A549 (cell line): ENCODE data around the gene TMIGD3. TPM values are rescaled to one million over a fixed set of nuclear protein-coding genes. Genes with fewer than 3 reads are reported as not detected.

Source experiments
- ATAC-seq, 2 experiments: fragments of 200-7000 bp in 1 of 2; fragments of >200 bp in 1 of 2; cut with Nextera tagmentation in 1 of 2; cut with Tn5 transposase in 1 of 2; 3 replicates each; pipeline versions ENCODE4 v1.8.0 to v1.9.1; 2018 to 2020; ENCODE audit warnings: mild to moderate bottlenecking in 1 of 2, moderate library complexity in 1 of 2
- CTCF ChIA-PET: fragments of 300-600 bp; sonication (Branson Sonifier 250); formaldehyde crosslinking; extraction: SDS; loops from one replicate; lab custom pipeline; 2021; ENCODE audit warnings: antibody characterized with exemption, inconsistent platforms; lab: Yijun Ruan, JAX
- POLR2A ChIA-PET: fragments of 350-600 bp; formaldehyde crosslinking; extraction: SDS; loops from one replicate; lab custom pipeline; 2021; ENCODE audit warnings: antibody characterized with exemption, inconsistent platforms; lab: Yijun Ruan, JAX
- DNase-seq, 2 experiments: peaks; one replicate each; pipeline versions ENCODE4 v3.0.0 to v3.0.0-alpha.2; 2011 to 2016; ENCODE audit warnings: low read depth in 1 of 2, low spot score in 1 of 2
- FAIRE-seq: peaks from 2 replicates; lab custom pipeline; 2011; peaks lifted over from hg19 to GRCh38; lab: Jason Lieb, UNC
- H3K27ac ChIP-seq, 2 experiments: fragments of >200 bp; sonication (Bioruptor Twin); formaldehyde crosslinking; 3 replicates each; pipeline ENCODE4 v1.5.1; 2016 to 2017
- H3K4me1 ChIP-seq: fragments of >200 bp; sonication (Bioruptor Twin); formaldehyde crosslinking; 3 replicates; pipeline ENCODE4 v1.6.1; 2016
- H3K4me2 ChIP-seq: fragments of >200 bp; sonication (Bioruptor Twin); formaldehyde crosslinking; 3 replicates; pipeline ENCODE4 v1.6.1; 2016
- H3K4me3 ChIP-seq: fragments of >200 bp; sonication (Bioruptor Twin); formaldehyde crosslinking; 3 replicates; pipeline ENCODE4 v1.5.1; 2016
- H3K9me3 ChIP-seq: fragments of >200 bp; sonication (Bioruptor Twin); formaldehyde crosslinking; 3 replicates; pipeline ENCODE4 v1.6.1; 2016
- BHLHE40 ChIP-seq: IDR thresholded peaks from 2 replicates; pipeline ENCODE4 v1.6.1; 2012; ENCODE audit warnings: low read depth, low read length, inconsistent platforms
- CBX2 ChIP-seq: fragments of 200-600 bp; sonication (generic); IDR thresholded peaks from 2 replicates; pipeline ENCODE4 v1.6.1; 2016; ENCODE audit warnings: low read depth, mild to moderate bottlenecking, borderline replicate concordance
- CEBPB ChIP-seq, 2 experiments: fragments of >200 bp in 1 of 2; sonication (Bioruptor Twin) in 1 of 2; formaldehyde crosslinking in 1 of 2; IDR thresholded peaks; 2 replicates each; pipeline ENCODE4 v1.6.1; 2012 to 2016
- ESRRA ChIP-seq: fragments of 150-350 bp; IDR thresholded peaks from 2 replicates; pipeline ENCODE4 v1.6.1; 2014; ENCODE audit warnings: mild to moderate bottlenecking, low read length, borderline replicate concordance
- HDAC2 ChIP-seq: fragments of 200-600 bp; sonication (generic); IDR thresholded peaks from 2 replicates; pipeline ENCODE4 v1.6.1; 2016
- HOXA7 ChIP-seq: fragments of 250-450 bp; sonication (Bioruptor Pico); IDR thresholded peaks from 2 replicates; pipeline ENCODE4 v1.5.0; 2020; ENCODE audit warnings: mild to moderate bottlenecking, moderate library complexity
- HOXB5 ChIP-seq: fragments of 250-450 bp; sonication (Bioruptor Pico); IDR thresholded peaks from 2 replicates; pipeline ENCODE4 v1.5.0; 2020; ENCODE audit warnings: mild to moderate bottlenecking, moderate library complexity
- JUN ChIP-seq, 2 experiments: fragments of >200 bp; sonication (Bioruptor Twin); formaldehyde crosslinking; IDR thresholded peaks; 2 replicates in 1 of 2; 3 replicates in 1 of 2; pipeline ENCODE4 v1.6.1; 2016 to 2017
- KDM1A ChIP-seq: fragments of 200-600 bp; sonication (generic); IDR thresholded peaks from 2 replicates; pipeline ENCODE4 v1.6.1; 2016; ENCODE audit warnings: low read depth, mild to moderate bottlenecking
- NR3C1 ChIP-seq: fragments of >200 bp; sonication (Bioruptor Twin); formaldehyde crosslinking; IDR thresholded peaks from 3 replicates; pipeline ENCODE4 v1.6.1; 2017
- PHF8 ChIP-seq: fragments of 200-600 bp; sonication (generic); IDR thresholded peaks from 2 replicates; pipeline ENCODE4 v1.6.1; 2016; ENCODE audit warnings: low read depth, mild to moderate bottlenecking, antibody characterized with exemption, moderate library complexity, borderline replicate concordance
- POLR2A ChIP-seq: IDR thresholded peaks from 2 replicates; pipeline ENCODE4 v1.6.1; 2012; ENCODE audit warnings: mild to moderate bottlenecking, low read length
- RAD21 ChIP-seq, 2 experiments: fragments of >200 bp in 1 of 2; sonication (Bioruptor Twin) in 1 of 2; formaldehyde crosslinking in 1 of 2; IDR thresholded peaks in 1 of 2; conservative IDR thresholded peaks in 1 of 2; 2 replicates in 1 of 2; 3 replicates in 1 of 2; pipeline ENCODE4 v1.6.1; 2012 to 2018; ENCODE audit warnings: inconsistent platforms in 1 of 2
- RARB ChIP-seq: fragments of 250-450 bp; sonication (Bioruptor Pico); IDR thresholded peaks from 2 replicates; pipeline ENCODE4 v1.8.0; 2021; ENCODE audit warnings: mild to moderate bottlenecking, moderate library complexity
- TP53 ChIP-seq: fragments of 250-450 bp; sonication (Bioruptor Pico); IDR thresholded peaks from 2 replicates; pipeline ENCODE4 v1.5.0; 2021; ENCODE audit warnings: mild to moderate bottlenecking, moderate library complexity
- ZC3H11A ChIP-seq: fragments of 450-650 bp; IDR thresholded peaks from 2 replicates; pipeline ENCODE4 v1.6.1; 2014; ENCODE audit warnings: antibody characterized with exemption, mild to moderate bottlenecking
- WGBS: methylation state at CpG from one replicate; pipeline ENCODE4 v1.1.6; 2017; ENCODE audit errors: missing lambda C conversion rate; 5-methylcytosine and 5-hydroxymethylcytosine counted together
- polyA plus RNA-seq, 4 experiments: library from polyadenylated mRNA; depleted of rRNA in 3 of 4; stranded (reverse); fragments of >200 nt; fragmentation: RNase III in 1 of 4; extraction: RNeasy Plus Mini Kit Qiagen cat#74134 plus additional on column Dnase treatment in 1 of 4; gene quantifications; 2 replicates in 3 of 4; 3 replicates in 1 of 4; pipeline ENCODE4 v1.2.3, GENCODE V29; 2011 to 2017
- TF ChIP-seq, protein P1 (sequence below): IDR thresholded peaks from 2 replicates; pipeline ENCODE4 v1.6.1; 2012; ENCODE audit warnings: low read depth, borderline replicate concordance
- TF ChIP-seq, protein P2 (sequence below): fragments of 200-600 bp; sonication (generic); IDR thresholded peaks from 2 replicates; pipeline ENCODE4 v1.6.1; 2016; ENCODE audit warnings: antibody characterized with exemption, mild to moderate bottlenecking, moderate library complexity
- TF ChIP-seq, protein P3 (sequence below): fragments of 250-450 bp; sonication (Bioruptor Pico); IDR thresholded peaks from 2 replicates; pipeline ENCODE4 v1.5.0; 2021; ENCODE audit warnings: mild to moderate bottlenecking, moderate library complexity, borderline replicate concordance

The TMIGD3 gene
- polyA plus RNA-seq, 2 of the 4 experiments (the other 2 are of a cell fraction): not detected

DNA sequence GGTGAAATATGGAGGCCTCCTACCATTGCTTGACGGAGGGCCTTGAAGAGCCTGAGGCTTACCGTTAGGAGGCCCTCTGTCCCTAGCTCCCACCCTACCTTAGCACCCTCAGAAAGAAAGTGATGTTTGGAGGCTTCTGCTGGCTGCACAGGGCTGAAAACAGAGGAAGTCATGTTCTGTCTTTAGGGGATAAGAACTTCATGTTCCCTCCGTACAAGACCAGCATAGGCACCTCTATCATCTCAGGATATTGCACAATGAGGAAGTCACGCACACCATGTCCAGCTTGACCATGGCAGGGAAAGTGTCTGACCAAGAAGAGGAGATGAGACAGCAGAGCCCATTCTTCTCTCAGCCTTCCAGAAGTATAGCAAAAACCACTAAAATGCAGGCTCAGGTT is 13.8 kb downstream of the TMIGD3 start (continued):
- TF ChIP-seq BHLHE40 (no peak), NR3C1 (no peak), POLR2A (no peak), PHF8 (no peak), ZC3H11A (no peak)
- TF ChIP-seq, protein P1, sequence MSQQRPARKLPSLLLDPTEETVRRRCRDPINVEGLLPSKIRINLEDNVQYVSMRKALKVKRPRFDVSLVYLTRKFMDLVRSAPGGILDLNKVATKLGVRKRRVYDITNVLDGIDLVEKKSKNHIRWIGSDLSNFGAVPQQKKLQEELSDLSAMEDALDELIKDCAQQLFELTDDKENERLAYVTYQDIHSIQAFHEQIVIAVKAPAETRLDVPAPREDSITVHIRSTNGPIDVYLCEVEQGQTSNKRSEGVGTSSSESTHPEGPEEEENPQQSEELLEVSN: no peak

DNA sequence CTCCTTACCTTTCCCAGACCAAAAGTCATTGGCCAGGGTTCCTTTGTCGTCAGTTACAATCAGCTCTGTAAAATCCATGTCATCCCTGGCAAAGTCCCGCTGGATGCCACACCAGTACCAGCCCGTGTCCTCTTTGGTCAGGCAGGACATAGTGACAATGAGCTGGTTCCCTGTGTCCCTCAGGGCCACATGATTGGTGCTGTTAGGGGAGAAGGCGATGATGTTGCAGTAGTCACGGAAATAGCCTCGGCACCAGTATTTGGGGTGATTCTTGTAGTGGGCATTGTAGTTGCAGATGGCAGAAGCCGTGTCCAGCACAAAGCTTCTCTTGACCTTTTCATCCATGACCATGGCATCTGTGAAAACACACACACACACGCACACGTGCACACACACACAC is 14.8 kb downstream of the TMIGD3 start:
- no peak for FAIRE-seq
- 63% methylated on average over 7 of the region's 9 CpGs for WGBS
- no peaks in the 10 kb centered on the region for H3K9me3 ChIP-seq
- TF ChIP-seq BHLHE40 (no peak), HOXB5 (CRISPR knock-in tag) (no peak), ZC3H11A (no peak)
- TF ChIP-seq, all 56 proteins: peak for 0
- no peak for ATAC-seq
- no peak overlapping the region for H3K4me3 ChIP-seq
- H3K4me2 ChIP-seq: no peak overlapping the region
- no peaks in the 10 kb centered on the region for H3K4me1 ChIP-seq
- no peak for DNase-seq
- no peak overlapping the region for H3K27ac ChIP-seq
- POLR2A ChIA-PET: no interaction called here
- CTCF ChIA-PET: interaction anchor here (4.0 kb wide), 1 partner anchor 19 kb away, joined by 19 read pairs; no protein-coding TSS in a partner anchor

DNA sequence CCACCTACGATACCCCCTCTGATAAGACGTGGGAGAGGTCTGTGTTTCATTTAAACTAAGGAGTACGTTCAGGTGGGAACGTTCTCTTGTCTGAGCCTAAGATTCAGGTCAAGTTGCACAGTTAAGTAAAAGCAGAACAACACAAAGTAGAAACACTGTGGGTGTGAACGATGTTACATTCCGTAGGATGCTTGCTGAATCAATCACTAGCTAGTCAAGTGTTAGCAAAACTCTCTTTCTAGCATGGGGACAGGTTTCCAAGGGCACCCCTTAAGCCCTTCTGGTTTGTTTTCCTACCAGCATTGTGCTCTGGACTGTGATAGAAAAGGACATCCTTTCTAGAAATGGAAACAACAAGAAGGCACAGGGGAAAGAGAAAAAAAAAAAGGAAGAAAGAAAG is 16.3 kb downstream of the TMIGD3 start:
- Histone ChIP-seq H3K4me2 (no peak overlapping the region), H3K4me3 (no peak overlapping the region), H3K4me1 (no peaks in the 10 kb centered on the region)
- no peak for DNase-seq
- no peak for ATAC-seq
- WGBS: 45% methylated on average over 6 of the region's 6 CpGs
- no peak for FAIRE-seq
- CTCF ChIA-PET: no interaction called here
- TF ChIP-seq, protein P2, sequence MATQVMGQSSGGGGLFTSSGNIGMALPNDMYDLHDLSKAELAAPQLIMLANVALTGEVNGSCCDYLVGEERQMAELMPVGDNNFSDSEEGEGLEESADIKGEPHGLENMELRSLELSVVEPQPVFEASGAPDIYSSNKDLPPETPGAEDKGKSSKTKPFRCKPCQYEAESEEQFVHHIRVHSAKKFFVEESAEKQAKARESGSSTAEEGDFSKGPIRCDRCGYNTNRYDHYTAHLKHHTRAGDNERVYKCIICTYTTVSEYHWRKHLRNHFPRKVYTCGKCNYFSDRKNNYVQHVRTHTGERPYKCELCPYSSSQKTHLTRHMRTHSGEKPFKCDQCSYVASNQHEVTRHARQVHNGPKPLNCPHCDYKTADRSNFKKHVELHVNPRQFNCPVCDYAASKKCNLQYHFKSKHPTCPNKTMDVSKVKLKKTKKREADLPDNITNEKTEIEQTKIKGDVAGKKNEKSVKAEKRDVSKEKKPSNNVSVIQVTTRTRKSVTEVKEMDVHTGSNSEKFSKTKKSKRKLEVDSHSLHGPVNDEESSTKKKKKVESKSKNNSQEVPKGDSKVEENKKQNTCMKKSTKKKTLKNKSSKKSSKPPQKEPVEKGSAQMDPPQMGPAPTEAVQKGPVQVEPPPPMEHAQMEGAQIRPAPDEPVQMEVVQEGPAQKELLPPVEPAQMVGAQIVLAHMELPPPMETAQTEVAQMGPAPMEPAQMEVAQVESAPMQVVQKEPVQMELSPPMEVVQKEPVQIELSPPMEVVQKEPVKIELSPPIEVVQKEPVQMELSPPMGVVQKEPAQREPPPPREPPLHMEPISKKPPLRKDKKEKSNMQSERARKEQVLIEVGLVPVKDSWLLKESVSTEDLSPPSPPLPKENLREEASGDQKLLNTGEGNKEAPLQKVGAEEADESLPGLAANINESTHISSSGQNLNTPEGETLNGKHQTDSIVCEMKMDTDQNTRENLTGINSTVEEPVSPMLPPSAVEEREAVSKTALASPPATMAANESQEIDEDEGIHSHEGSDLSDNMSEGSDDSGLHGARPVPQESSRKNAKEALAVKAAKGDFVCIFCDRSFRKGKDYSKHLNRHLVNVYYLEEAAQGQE: no peak
- TF ChIP-seq HOXB5 (CRISPR knock-in tag): no peak
- TF ChIP-seq TP53 (CRISPR knock-in tag): no peak
- TF ChIP-seq, all 56 proteins: peak for 0
- POLR2A ChIA-PET: no interaction called here
- Histone ChIP-seq H3K9me3 (no peaks in the 10 kb centered on the region), H3K27ac (no peak overlapping the region)

DNA sequence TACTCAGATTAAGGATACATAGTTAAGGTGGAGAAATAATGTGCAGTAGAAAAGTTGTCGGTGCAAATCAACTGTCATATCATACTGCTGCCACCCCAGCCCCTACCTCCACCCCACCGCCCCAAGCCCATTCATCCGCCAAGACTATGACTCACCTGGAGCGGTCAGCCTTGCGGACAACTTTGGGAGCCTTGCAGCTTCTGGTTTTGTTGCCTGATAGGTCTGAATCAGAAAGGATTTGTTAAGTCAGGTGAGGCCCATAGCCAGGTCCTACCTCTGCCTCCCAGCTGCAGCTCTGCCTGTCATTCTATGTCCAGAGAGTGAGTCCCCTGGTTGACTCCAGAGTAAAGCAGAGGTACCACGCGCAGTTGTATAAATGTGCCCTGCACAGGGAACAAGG is 17.0 kb downstream of the TMIGD3 start:
- ATAC-seq: no peak

More for the DNA sequence above, 17.0 kb downstream of the TMIGD3 start:
- POLR2A ChIA-PET: no interaction called here
- TF ChIP-seq CBX2 (no peak), HOXA7 (CRISPR knock-in tag) (no peak), CEBPB (IDR thresholded peaks at IDR 0.05) (no peak), KDM1A (no peak), RAD21 (conservative IDR thresholded peaks at IDR 0.05 in 1 of 2, IDR thresholded peaks at IDR 0.05 in 1 of 2) (no peak), HDAC2 (no peak), ESRRA (no peak), JUN (IDR thresholded peaks at IDR 0.05) (no peak), RARB (CRISPR knock-in tag) (no peak)
- TF ChIP-seq, protein P3, sequence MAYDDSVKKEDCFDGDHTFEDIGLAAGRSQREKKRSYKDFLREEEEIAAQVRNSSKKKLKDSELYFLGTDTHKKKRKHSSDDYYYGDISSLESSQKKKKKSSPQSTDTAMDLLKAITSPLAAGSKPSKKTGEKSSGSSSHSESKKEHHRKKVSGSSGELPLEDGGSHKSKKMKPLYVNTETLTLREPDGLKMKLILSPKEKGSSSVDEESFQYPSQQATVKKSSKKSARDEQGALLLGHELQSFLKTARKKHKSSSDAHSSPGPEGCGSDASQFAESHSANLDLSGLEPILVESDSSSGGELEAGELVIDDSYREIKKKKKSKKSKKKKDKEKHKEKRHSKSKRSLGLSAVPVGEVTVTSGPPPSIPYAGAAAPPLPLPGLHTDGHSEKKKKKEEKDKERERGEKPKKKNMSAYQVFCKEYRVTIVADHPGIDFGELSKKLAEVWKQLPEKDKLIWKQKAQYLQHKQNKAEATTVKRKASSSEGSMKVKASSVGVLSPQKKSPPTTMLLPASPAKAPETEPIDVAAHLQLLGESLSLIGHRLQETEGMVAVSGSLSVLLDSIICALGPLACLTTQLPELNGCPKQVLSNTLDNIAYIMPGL (CRISPR knock-in tag): no peak
- WGBS: 79% methylated on average over 3 of the region's 7 CpGs
- no peaks in the 10 kb centered on the region for H3K9me3 ChIP-seq
- H3K27ac ChIP-seq: no peak overlapping the region
- H3K4me3 ChIP-seq: no peak overlapping the region
- CTCF ChIA-PET: interaction anchor here (0.6 to 1.5 kb wide), 2 partner anchors 22 to 87 kb away, joined by 3 to 8 read pairs; no protein-coding TSS in a partner anchor
- no peak for FAIRE-seq
- H3K4me2 ChIP-seq: no peak overlapping the region
- H3K4me1 ChIP-seq: no peaks in the 10 kb centered on the region
- DNase-seq: no peak
